Mammary epithelial cell (primary cell): ENCODE data around the gene DPF3.

Experiments
- CTCF ChIP-seq, 2 donors: IDR thresholded peaks in 1 of 2; conservative IDR thresholded peaks in 1 of 2; 2 replicates each; pipeline ENCODE4 v1.5.1; 2011 to 2012; ENCODE audit warnings: inconsistent platforms in 2 of 2, low read length in 2 of 2, mild to moderate bottlenecking in 2 of 2, control low read depth in 1 of 2, low read depth in 1 of 2; ENCODE audit not compliant: insufficient read depth in 1 of 2; ENCODE audit errors: extremely low read depth in 1 of 2
- EZH2 ChIP-seq: IDR thresholded peaks from 2 replicates; pipeline ENCODE4 v1.6.1; 2012; ENCODE audit warnings: low read length, inconsistent platforms, borderline replicate concordance

GRCh38 chr14:72636871-72637270, 257.0 kb downstream of the DPF3 start:
- TF ChIP-seq CTCF (conservative IDR thresholded peaks at IDR 0.05 in 1 of 2, IDR thresholded peaks at IDR 0.05 in 1 of 2; ENCODE audit: extremely low read depth in 1 of 2, insufficient read depth in 1 of 2, low read depth in 1 of 2, low read length in 2 of 2), result no peak
- TF ChIP-seq EZH2, result no peak
